GM12878 (cell line): Measurements from ENCODE around the gene FOXP1. TPM values are rescaled to one million over a fixed set of nuclear protein-coding genes. Genes with fewer than 3 reads are reported as not detected.

Experiments used
- ATAC-seq: fragments of 200-7000 bp; cut with Tn5 transposase; 3 replicates; pipeline ENCODE4 v1.9.1; 2020; ENCODE audit warnings: mild to moderate bottlenecking, moderate library complexity
- BruUV-seq: library from RNA; stranded (reverse); fragments of 400-500 nt; replicated peaks from 2 replicates; lab custom pipeline; 2021; lab: Mats Ljungman, UMichigan
- CTCF ChIA-PET: fragments of 300-600 bp; sonication (Branson Sonifier 250); formaldehyde crosslinking; extraction: SDS; loops from one replicate; lab custom pipeline; 2021; ENCODE audit warnings: inconsistent platforms; lab: Yijun Ruan, JAX
- POLR2A ChIA-PET: fragments of 350-600 bp; formaldehyde crosslinking; extraction: SDS; loops from one replicate; lab custom pipeline; 2021; ENCODE audit warnings: inconsistent platforms; lab: Charles Lee
- RAD21 ChIA-PET: fragments of 300-600 bp; sonication (Branson Sonifier 250); formaldehyde crosslinking; loops from one replicate; lab custom pipeline; 2023; ENCODE audit warnings: antibody characterized with exemption; ENCODE audit not compliant: unreplicated experiment; lab: Charles Lee
- SMC1A ChIA-PET: fragments of 300-600 bp; sonication (Branson Sonifier 250); formaldehyde crosslinking; loops from one replicate; lab custom pipeline; 2023; ENCODE audit not compliant: unreplicated experiment, uncharacterized antibody; lab: Charles Lee
- DNase-seq: peaks from one replicate; pipeline ENCODE4 v3.0.0-alpha.2; 2011; ENCODE audit warnings: low read depth, low spot score
- FAIRE-seq: peaks from 3 replicates; lab custom pipeline; 2011; peaks lifted over from hg19 to GRCh38; lab: Jason Lieb, UNC
- H2AFZ ChIP-seq: 2 replicates; pipeline ENCODE4 v1.6.0; 2011; ENCODE audit warnings: low read depth, low read length, control low read depth; ENCODE audit not compliant: control insufficient read depth
- H3K27ac ChIP-seq: 2 replicates; pipeline ENCODE4 v1.5.1; 2011; ENCODE audit warnings: control low read depth; ENCODE audit not compliant: control insufficient read depth, insufficient read depth
- H3K27me3 ChIP-seq, 2 experiments: replicated peaks in 1 of 2; 2 replicates each; pipeline versions ENCODE4 v1.6.0 to v1.6.1; 2011; ENCODE audit warnings: low read length in 1 of 2; ENCODE audit not compliant: control insufficient read depth in 2 of 2, insufficient read depth in 2 of 2
- H3K36me3 ChIP-seq, 2 experiments: 2 replicates each; pipeline ENCODE4 v1.5.1; 2011; ENCODE audit warnings: low read length in 1 of 2; ENCODE audit not compliant: control insufficient read depth in 2 of 2, insufficient read depth in 2 of 2
- H3K4me1 ChIP-seq: 2 replicates; pipeline ENCODE4 v1.6.1; 2011; ENCODE audit warnings: mild to moderate bottlenecking, low read length, moderate library complexity, mixed read lengths; ENCODE audit not compliant: control insufficient read depth, insufficient read depth
- H3K4me2 ChIP-seq: 2 replicates; pipeline ENCODE4 v1.6.0; 2011; ENCODE audit warnings: control low read depth; ENCODE audit not compliant: control insufficient read depth, insufficient read depth
- H3K4me3 ChIP-seq: fragments of 200-600 bp; sonication (generic); 2 replicates; pipeline ENCODE4 v1.5.1; 2016
- H3K79me2 ChIP-seq: 2 replicates; pipeline ENCODE4 v1.6.0; 2011; ENCODE audit warnings: low read length; ENCODE audit not compliant: control insufficient read depth, insufficient read depth
- H3K9ac ChIP-seq: 2 replicates; pipeline ENCODE4 v1.8.0; 2011; ENCODE audit warnings: low read length, control low read depth, mixed read lengths; ENCODE audit not compliant: control insufficient read depth, insufficient read depth
- H3K9me3 ChIP-seq: replicated peaks from 3 replicates; pipeline ENCODE4 v1.5.1; 2011; ENCODE audit warnings: mild to moderate bottlenecking, low read length; ENCODE audit not compliant: control insufficient read depth, insufficient read depth
- H4K20me1 ChIP-seq: 2 replicates; pipeline ENCODE4 v1.6.0; 2011; ENCODE audit not compliant: control insufficient read depth, insufficient read depth
- BACH1 ChIP-seq: fragments of 450-650 bp; IDR thresholded peaks from 2 replicates; pipeline ENCODE4 v1.6.1; 2017; ENCODE audit warnings: mild to moderate bottlenecking, borderline replicate concordance
- FOXK2 ChIP-seq: fragments of 450-650 bp; IDR thresholded peaks from 2 replicates; pipeline ENCODE4 v1.6.1; 2017; ENCODE audit warnings: mild to moderate bottlenecking, moderate library complexity
- HDAC2 ChIP-seq: fragments of 200-600 bp; sonication (generic); IDR thresholded peaks from 2 replicates; pipeline ENCODE4 v1.6.1; 2017
- MAX ChIP-seq: IDR thresholded peaks from 2 replicates; pipeline ENCODE4 v1.6.1; 2012; ENCODE audit warnings: low read depth, low read length, improper control_type of control experiment
- NFYA ChIP-seq: IDR thresholded peaks from 2 replicates; pipeline ENCODE4 v1.6.1; 2011; ENCODE audit warnings: low read depth, mild to moderate bottlenecking, low read length, improper control_type of control experiment, borderline replicate concordance
- PAX5 ChIP-seq: IDR thresholded peaks from 2 replicates; pipeline ENCODE4 v1.6.1; 2011; ENCODE audit warnings: low read depth, low read length, borderline replicate concordance
- RAD51 ChIP-seq: fragments of 450-650 bp; IDR thresholded peaks from 2 replicates; pipeline ENCODE4 v1.6.1; 2016; ENCODE audit warnings: moderate library complexity, mild to moderate bottlenecking, inconsistent platforms
- SIN3A ChIP-seq: IDR thresholded peaks from 2 replicates; pipeline ENCODE4 v1.6.1; 2012; ENCODE audit warnings: low read depth, low read length, improper control_type of control experiment
- SMAD5 ChIP-seq: IDR thresholded peaks from 2 replicates; pipeline ENCODE4 v1.6.1; 2016; ENCODE audit warnings: antibody characterized with exemption, low read depth
- ZNF24 ChIP-seq: fragments of 450-650 bp; IDR thresholded peaks from 2 replicates; pipeline ENCODE4 v1.6.1; 2017; ENCODE audit warnings: antibody characterized with exemption, mild to moderate bottlenecking
- WGBS: methylation state at CpG from one replicate; pipeline ENCODE4 v1.1.6; 2016; ENCODE audit warnings: low lambda C conversion rate; ENCODE audit not compliant: insufficient replicate concordance, insufficient coverage; ENCODE audit errors: missing lambda C conversion rate; 5-methylcytosine and 5-hydroxymethylcytosine counted together
- in situ Hi-C: fragments of 300-500 bp; cut with MboI; formaldehyde crosslinking; loops from 9 replicates; pipeline ENCODE4 v1.14.3; 2018; ENCODE audit warnings: mixed read lengths
- intact Hi-C: fragments of 100-400 bp; cut with micrococcal nuclease; formaldehyde crosslinking; loops from one replicate; pipeline ENCODE4 v1.14.2; 2022; ENCODE audit not compliant: unreplicated experiment
- polyA plus RNA-seq, 11 experiments: library from polyadenylated mRNA; depleted of rRNA in 4 of 11; unstranded in 6 of 11; stranded (reverse) in 5 of 11; fragments of >200 nt; fragmentation: Nextera tagmentation in 4 of 11; fragmentation: Illumina TruSeq in 1 of 11; extraction: Ambion mirVana in 4 of 11; extraction: Trizol in 1 of 11; gene quantifications; 1 replicate in 1 of 11; 2 replicates in 10 of 11; pipeline versions ENCODE4 v1.2.1 to v1.2.3, GENCODE V29; 2011 to 2016; ENCODE audit warnings: inconsistent platforms in 2 of 11, missing spikeins in 2 of 11, low read depth in 1 of 11
- total RNA-seq, 4 experiments: library from RNA; depleted of rRNA in 3 of 4; stranded (reverse); fragments of >200 nt in 3 of 4; fragmentation: Illumina TruSeq in 1 of 4; extraction: Trizol in 1 of 4; gene quantifications; 2 replicates each; pipeline versions ENCODE4 v1.2.1 to v1.2.3, GENCODE V29; 2013 to 2021

The FOXP1 gene
- total and polyA plus RNA-seq, 10 of the 15 experiments (the other 5 are each of a cell fraction or from before 2014, with no cell fraction given), result 0.05 to 1.6 (median 0.20) TPM; not detected in 1

- Histone ChIP-seq H3K4me2 (no peak overlapping the region), H3K79me2 (no peaks in the 10 kb centered on the region), H3K9ac (no peak overlapping the region), H3K27ac (no peak overlapping the region), H4K20me1 (no peaks in the 10 kb centered on the region), H3K36me3 (no peaks in the 10 kb centered on the region), H3K4me1 (no peaks in the 10 kb centered on the region), H3K4me3 (no peak overlapping the region), H3K9me3 (no peaks in the 10 kb centered on the region), H3K27me3 (no peaks in the 10 kb centered on the region; a peak in 2 of 4 replicates), H2AFZ (no peak overlapping the region)
- no TSS peak for BruUV-seq
- RAD21 ChIA-PET, result interaction anchor here (0.8 kb wide), 1 partner anchor 19 kb away, joined by 3 read pairs; no protein-coding TSS in a partner anchor
- ATAC-seq (peak; percentile 69), DNase-seq (no peak), FAIRE-seq (no peak)
- intact Hi-C loops, result no loop called here
- no peak for TF ChIP-seq HDAC2
- TF ChIP-seq PAX5, result no peak
- no peak for TF ChIP-seq FOXK2
- no peak for TF ChIP-seq NFYA
- TF ChIP-seq SMAD5, result no peak
- TF ChIP-seq SIN3A, result no peak
- no peak for TF ChIP-seq ZNF24
- TF ChIP-seq MAX, result no peak
- TF ChIP-seq BACH1, result no peak
- TF ChIP-seq RAD51, result no peak
- POLR2A ChIA-PET, result no interaction called here
- 43% methylated on average over 6 of the region's 6 CpGs for WGBS
- SMC1A ChIA-PET, result interaction anchor here (0.8 to 2.3 kb wide), 4 partner anchors 11 to 119 kb away, joined by 3 to 7 read pairs (median 3); no protein-coding TSS in a partner anchor
- CTCF ChIA-PET, result no interaction called here
- in situ Hi-C loops, result no loop called here
Measured at GRCh38 chr3:71372911-71373637, 210.5 kb downstream of the FOXP1 start.
